T47D (cell line): ENCODE results near the gene GLIS1.

Experiments used
- DNase-seq, 2 experiments: peaks; one replicate each; pipeline versions ENCODE4 v3.0.0 to v3.0.0-alpha.2; 2011 to 2012; ENCODE audit warnings: low read depth in 1 of 2, low spot score in 1 of 2
- JUND ChIP-seq: IDR thresholded peaks from 2 replicates; pipeline ENCODE4 v1.6.1; 2012; ENCODE audit warnings: low read depth
- in situ Hi-C: cut with HindIII; loops from 2 replicates; pipeline ENCODE4 v1.10.0; 2016; ENCODE audit warnings: low sequenced_read_pairs, low pct_unique_long_range_greater_than_20kb

Gene GLIS1

DNA sequence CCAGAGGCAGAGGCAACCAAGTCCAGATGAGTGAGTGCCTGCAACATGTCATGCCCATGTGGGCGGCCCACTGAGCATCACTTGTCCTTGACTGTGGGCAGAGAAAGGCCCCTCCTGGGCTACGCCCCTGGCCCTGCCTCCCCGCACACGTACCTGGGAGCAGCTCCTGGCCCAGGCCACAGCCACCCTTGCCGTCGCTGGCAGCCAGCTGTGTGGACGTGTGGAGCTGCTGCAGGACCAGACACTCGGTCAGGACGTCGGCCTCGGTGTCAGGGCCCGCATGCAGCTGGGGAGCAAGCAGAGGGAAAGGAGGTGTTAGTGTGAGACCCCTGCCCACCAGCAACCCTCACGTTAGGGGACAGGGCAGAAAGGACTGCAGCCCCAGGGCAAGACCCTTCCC, 218.5 kb downstream of the GLIS1 start:
- TF ChIP-seq JUND = no peak
- in situ Hi-C loops = no loop called here
- no peak for DNase-seq

DNA sequence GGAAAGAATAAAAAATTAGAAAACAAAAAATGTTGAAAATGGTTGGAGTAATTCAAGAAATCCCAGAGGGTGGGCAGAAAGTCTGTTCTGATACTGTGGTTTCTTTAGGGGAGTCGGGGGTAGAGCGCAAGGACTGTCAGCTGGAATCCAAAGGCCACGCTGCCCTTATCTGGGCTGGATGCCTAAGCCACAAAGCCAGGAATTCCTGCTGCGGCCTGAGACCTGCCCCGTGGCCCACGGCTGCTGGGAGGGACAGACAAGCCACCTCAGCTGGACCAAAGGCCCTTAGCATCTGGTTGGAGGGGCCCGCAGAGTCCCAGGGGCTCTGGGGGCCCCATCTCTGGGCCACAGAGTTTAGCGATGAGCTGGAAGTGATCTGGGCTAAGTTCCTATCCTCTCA, 219.5 kb downstream of the GLIS1 start:
- no peak for DNase-seq
- no peak for TF ChIP-seq JUND
- in situ Hi-C loops = no loop called here

DNA sequence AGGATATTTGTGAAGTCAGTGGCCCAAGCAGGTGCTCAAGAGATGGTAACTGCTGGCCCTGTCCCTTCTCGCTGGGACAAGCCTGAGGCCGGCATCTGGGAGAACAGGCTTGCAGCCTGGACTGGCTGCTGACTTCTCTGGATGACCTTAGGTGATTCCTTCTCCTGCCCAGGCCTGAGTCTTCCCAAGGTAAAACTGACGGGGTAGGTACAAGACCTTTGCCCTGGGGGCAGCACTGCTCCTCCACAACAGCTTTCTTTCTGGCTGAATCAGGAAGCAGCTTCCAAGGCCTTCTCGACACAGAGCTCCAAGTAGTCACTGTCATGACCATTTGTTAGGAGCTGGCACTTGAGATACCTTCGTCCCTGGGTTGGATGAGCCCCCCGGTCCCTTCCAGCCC, 220.2 kb downstream of the GLIS1 start:
- no peak for TF ChIP-seq JUND
- no peak for DNase-seq
- in situ Hi-C loops = no loop called here

DNA sequence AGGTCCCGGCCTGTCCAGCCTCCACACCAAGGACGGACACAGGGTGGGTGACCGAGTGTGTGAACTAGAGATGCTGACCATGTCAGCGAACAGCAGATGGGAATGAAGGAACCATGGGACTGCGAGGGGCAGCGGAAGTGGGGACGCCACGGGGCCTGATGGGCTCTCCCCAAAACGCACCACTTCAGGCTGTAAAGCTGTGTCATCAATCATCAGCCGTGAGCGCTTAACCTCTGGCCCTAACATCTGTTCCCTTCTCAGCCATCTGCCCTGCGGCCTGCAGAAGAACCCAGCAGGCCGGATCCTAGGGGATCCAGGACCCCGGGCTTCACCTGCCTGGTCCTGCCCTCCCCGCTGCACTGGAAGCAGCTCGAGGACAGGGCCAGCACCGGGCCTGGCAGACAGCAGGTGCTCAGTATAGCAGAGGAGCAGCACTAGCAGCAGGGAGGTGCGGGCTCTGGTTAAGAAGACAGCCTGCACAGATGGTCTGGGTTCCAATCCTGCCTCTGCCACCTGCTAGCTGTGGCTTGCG, 221.1 kb downstream of the GLIS1 start:
- DNase-seq = no peak
- in situ Hi-C loops = no loop called here

DNA sequence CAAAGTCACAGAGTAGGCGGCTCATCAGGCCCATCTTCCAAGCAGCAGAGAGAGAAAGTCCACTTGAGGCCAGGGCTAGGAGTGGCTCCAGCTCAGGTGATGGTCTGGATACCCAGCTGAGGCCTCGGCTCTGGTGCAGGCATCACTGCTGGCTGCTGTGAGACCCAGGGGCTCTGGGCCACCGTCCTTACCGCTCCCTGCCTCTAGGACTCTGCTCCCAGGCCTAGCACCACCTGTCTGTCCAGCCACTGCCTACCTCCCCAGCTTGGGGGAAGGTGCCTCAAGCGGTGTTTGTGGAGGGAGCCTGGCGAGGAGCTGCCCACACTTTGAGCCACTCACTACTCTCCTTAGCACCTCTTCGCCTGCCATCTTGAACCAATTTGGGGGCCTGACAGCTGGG, 221.9 kb downstream of the GLIS1 start:
- no peak for TF ChIP-seq JUND
- DNase-seq = no peak
- in situ Hi-C loops = no loop called here

More for the DNA sequence above, 221.1 kb downstream of the GLIS1 start:
- TF ChIP-seq JUND = no peak

DNA sequence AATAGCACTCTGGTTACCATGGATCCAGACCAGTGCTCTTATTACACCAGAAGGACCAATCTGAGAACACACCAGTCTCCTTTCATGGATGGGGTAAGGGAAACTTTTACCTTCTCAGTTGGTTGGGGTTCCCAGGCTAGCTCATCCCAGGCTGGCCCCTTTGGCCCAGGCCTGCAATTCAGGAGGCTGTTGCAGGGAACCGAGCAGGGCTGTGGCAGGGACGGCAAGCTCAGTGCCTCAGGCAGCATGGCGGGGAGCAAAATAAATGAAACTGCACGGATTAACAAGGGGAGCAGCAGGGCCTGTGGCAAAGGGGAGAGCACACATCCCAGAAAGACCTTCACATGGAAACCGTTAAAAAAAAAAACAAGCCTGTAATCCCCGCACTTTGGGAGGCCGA, 222.8 kb downstream of the GLIS1 start:
- in situ Hi-C loops = no loop called here

DNA sequence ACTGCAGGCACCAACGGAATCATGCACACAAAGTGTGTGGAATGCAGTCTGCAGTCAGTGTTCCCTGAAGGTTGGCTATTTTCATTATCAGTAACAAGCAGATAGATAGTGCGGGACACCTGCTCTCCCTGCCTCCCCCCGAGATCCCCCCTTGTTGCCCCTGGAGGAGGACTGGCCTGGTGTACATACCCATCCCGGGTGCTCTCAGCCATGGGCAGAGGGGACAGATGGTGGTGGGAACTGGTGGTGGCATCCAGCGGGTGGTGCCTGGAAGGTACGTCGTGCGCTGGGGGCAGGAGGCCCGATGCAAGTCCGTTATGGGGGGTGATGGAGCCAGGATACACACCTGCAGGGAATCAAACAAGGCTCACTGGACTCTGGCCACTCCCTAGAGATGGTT, 224.5 kb downstream of the GLIS1 start:
- in situ Hi-C loops = no loop called here
- TF ChIP-seq JUND = no peak
- DNase-seq = no peak

More for the DNA sequence above, 222.8 kb downstream of the GLIS1 start:
- TF ChIP-seq JUND = no peak
- DNase-seq = no peak

DNA sequence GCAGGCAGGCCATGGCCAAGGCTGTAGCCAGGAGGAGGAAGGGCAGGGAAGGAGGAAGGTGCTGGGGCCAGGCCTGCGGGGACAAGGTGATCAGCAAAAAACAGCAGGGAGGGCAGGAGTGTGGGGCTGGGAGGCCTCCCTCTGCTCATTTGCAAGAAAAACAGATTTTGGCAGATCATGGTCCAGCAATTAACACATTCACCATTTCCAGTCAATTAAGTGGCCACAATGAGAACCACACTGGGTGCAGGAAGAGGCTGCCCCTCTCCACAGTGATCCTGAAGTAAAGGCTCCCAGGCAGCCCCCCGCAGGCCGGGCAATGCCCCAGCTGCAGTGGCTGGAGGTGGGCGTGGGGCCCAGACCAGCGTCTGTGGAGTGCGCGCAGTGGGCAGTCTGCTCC, 225.1 kb downstream of the GLIS1 start:
- TF ChIP-seq JUND = no peak
- in situ Hi-C loops = no loop called here
- no peak for DNase-seq

DNA sequence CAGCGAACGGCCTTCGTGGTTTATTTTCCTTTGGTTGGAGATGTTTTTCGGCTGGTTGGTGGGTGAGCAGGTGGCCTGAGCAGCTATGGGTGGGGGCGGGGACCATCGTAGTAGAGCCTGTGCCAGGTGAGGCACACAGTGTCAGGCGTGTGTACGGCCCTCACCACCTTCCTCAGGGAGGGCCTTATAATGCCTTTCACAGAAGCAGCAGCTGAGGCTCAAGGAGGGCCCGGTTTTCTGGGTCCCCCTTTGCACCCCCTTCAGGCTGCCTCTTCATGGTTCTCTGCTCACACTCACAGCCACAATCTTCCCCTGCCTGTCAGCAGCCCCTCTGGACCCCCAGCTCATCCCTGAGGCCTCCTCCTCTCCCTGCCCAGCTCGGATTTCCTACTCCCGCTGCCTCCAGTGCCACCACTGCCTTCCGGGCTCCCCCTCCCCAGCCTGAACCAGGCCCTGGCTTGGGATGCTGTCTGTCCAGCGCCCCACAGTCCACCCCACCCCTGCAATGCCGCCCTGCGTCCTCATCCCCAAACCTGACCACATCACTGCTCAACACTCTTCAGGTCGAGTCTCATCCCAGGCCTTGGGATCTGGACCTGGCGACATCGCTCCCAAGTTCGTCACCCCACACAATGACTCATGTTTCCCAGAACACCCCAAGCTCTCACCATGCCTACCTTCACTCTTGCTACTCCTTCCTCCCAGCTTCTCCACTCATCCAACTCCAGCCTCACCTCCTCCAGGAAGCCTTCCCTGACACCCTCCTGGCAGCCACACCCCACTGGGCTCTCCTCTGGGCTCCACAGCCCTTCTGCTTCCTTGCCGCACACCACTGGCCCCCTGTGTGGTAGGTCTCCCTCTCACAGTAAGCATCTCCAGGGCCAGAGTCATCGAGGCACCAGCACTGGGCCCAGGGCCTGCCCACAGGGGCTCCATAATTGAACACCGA, 225.9 kb downstream of the GLIS1 start:
- TF ChIP-seq JUND = no peak
- in situ Hi-C loops = no loop called here
- DNase-seq = no peak

DNA sequence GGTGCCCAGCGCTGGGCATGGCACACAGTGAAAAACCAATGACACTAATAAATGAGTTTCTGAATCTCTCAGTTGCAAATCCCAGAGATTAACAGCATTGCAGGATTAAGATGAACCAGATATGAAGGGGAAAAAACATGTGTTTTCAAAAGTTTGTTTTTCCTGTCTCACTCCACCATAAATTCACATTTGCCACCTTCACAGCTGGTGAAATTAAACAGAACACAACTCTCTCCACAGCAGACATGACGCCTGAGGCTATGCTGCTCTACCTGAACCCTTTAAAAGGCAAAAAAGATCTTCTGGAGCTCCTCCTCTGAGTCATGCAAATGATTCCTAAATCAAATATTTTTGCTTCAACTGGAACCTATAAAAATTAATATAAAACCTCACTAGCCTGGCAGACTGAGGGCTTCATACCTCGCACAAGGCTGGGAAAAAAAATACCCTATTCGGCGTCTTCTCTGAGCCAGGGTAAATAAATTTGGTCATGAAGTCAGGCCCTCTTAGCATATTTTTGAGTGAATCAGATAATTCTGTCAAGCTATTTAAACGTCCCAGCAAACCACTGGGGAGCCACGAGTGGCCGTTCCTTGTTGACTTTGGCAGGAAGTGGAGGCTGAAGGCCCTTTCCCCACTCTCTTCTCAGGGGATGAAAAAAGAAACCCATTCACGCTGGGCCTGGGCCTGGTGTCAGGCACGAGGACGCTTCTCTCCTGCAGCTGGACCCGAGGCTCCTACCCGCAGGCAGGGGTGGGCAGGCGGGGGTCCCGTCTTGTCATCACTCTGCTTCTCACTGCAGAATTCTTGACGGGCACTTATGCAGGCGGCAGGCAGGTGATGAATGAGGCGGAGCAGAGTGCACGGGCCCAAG, 226.8 kb downstream of the GLIS1 start:
- no peak for DNase-seq
- in situ Hi-C loops = no loop called here
- TF ChIP-seq JUND = no peak

DNA sequence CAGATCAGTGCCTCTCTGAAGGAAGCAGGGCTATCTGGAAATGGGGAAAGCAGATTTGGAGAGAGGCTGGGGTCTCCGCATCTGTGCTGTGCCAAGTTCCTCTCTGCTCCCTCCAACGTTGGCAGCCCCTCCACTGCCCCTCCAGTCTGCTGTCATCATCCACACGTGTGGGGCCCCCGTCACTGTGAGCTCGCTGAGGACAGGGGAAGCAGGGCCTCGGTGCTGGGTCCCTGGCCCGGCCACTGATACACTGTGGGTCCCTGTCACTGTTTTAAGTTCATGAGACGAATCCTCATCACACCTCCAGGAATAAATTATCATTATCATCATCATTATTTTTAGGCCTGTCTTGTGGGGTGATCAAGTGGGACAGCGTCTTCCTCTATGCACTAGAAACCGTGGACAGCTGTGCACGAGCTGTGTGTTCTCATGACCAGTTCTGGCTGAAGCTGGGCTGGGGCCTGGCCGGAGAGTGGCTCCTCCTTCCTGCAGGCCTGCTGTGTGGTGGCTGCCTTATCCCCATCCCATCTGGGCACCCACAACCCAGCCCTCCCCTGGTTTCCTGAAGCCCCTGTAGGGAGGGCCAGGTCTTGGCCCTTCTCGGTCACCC, 227.5 kb downstream of the GLIS1 start:
- TF ChIP-seq JUND = no peak
- DNase-seq = no peak
- in situ Hi-C loops = no loop called here

DNA sequence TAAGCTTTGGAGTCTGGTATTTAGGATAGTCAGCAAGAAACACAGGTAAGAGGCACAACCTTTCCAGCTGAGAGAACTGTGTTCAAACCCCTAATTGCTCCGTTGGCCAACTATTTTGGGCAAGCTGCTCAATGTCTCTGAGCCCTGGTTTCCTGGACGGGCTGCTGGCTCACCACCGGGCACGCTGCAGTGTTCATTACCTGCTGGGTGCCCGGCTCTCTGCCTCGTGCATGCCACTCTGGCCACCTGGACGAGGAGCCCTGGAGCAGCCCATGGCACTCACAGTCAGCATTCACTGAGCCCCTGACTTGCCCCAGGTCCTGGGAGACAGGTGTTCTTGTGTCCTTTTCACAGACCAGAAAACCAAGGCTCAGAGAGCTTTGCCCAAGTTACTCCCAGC, 228.7 kb downstream of the GLIS1 start:
- DNase-seq = no peak
- no peak for TF ChIP-seq JUND
- in situ Hi-C loops = no loop called here
